SK-N-SH (cell line): ENCODE measurements around the gene KIF5B. TPM values are rescaled to one million over a fixed set of nuclear protein-coding genes. Genes with fewer than 3 reads are reported as not detected.
"Not testable (repeated sequence)": the region's sequence is repeated elsewhere in the genome, so short reads cannot be mapped to it uniquely, and the experiment has no call there.

Source experiments
- CTCF ChIA-PET: fragments of 300-600, 350-600 bp; formaldehyde crosslinking; extraction: SDS; loops from one replicate; lab custom pipeline; 2021; lab: Yijun Ruan, JAX
- POLR2A ChIA-PET: fragments of 350-600 bp; sonication (Branson Sonifier 250); formaldehyde crosslinking; extraction: SDS; loops from one replicate; lab custom pipeline; 2020; ENCODE audit warnings: antibody characterized with exemption, inconsistent platforms; lab: Yijun Ruan, JAX
- DNase-seq: peaks from one replicate; pipeline ENCODE4 v3.0.0; 2012
- H2AFZ ChIP-seq: fragments of 200-600 bp; sonication (generic); 2 replicates; pipeline ENCODE4 v1.8.1; 2016; ENCODE audit warnings: antibody characterized with exemption, mild to moderate bottlenecking, low read depth
- H3F3A ChIP-seq: fragments of 200-600 bp; sonication (generic); replicated peaks from 2 replicates; pipeline ENCODE3; 2016; ENCODE audit warnings: antibody characterized with exemption, mild to moderate bottlenecking; ENCODE audit not compliant: insufficient read depth
- H3K27ac ChIP-seq, 2 experiments: fragments of 200-500 bp in 1 of 2; fragments of 200-600 bp in 1 of 2; sonication (Bioruptor generic) in 1 of 2; sonication (generic), shearing (Covaris generic) in 1 of 2; 2 replicates each; pipeline versions ENCODE4 v1.5.1 to v1.6.1; 2014 to 2016; ENCODE audit warnings: low read depth in 2 of 2, inconsistent platforms in 1 of 2, low read length in 1 of 2, mild to moderate bottlenecking in 1 of 2, mixed read lengths in 1 of 2
- H3K27me3 ChIP-seq: fragments of 200-600 bp; sonication (generic), shearing (Covaris generic); 2 replicates; pipeline ENCODE4 v1.6.1; 2016; ENCODE audit warnings: mixed run types; ENCODE audit not compliant: insufficient read depth
- H3K36me3 ChIP-seq, 2 experiments: fragments of 200-500 bp in 1 of 2; fragments of 200-600 bp in 1 of 2; sonication (Bioruptor generic) in 1 of 2; sonication (generic) in 1 of 2; replicated peaks in 1 of 2; 2 replicates each; pipeline versions ENCODE3 to v1.5.1; 2014 to 2016; ENCODE audit warnings: low read length in 1 of 2, mild to moderate bottlenecking in 1 of 2; ENCODE audit not compliant: insufficient read depth in 2 of 2, control insufficient read depth in 1 of 2
- H3K4me1 ChIP-seq, 2 experiments: fragments of 200-500 bp in 1 of 2; fragments of 200-600 bp in 1 of 2; sonication (Bioruptor generic) in 1 of 2; sonication (generic), shearing (Covaris generic) in 1 of 2; 2 replicates each; pipeline versions ENCODE4 v1.5.1 to v1.6.1; 2014 to 2016; ENCODE audit warnings: low read depth in 1 of 2, low read length in 1 of 2, mixed run types in 1 of 2; ENCODE audit not compliant: insufficient read depth in 2 of 2, control insufficient read depth in 1 of 2
- H3K4me2 ChIP-seq: fragments of 200-600 bp; sonication (generic), shearing (Covaris generic); 2 replicates; pipeline ENCODE4 v1.6.1; 2017; ENCODE audit warnings: mixed run types
- H3K4me3 ChIP-seq, 2 experiments: fragments of 200-500 bp in 1 of 2; fragments of 200-600 bp in 1 of 2; sonication (Bioruptor generic) in 1 of 2; sonication (generic), shearing (Covaris generic) in 1 of 2; 2 replicates each; pipeline versions ENCODE4 v1.5.1 to v1.8.1; 2014 to 2016; ENCODE audit warnings: low read depth in 2 of 2, inconsistent platforms in 1 of 2, low read length in 1 of 2, mild to moderate bottlenecking in 1 of 2, mixed read lengths in 1 of 2, moderate library complexity in 1 of 2
- H3K79me2 ChIP-seq: fragments of 200-600 bp; sonication (generic); 2 replicates; pipeline ENCODE4 v1.8.1; 2017; ENCODE audit warnings: mild to moderate bottlenecking; ENCODE audit not compliant: insufficient read depth
- H3K9ac ChIP-seq: fragments of 200-600 bp; sonication (generic); 2 replicates; pipeline ENCODE4 v1.6.1; 2017; ENCODE audit warnings: mixed run types
- H3K9me2 ChIP-seq: fragments of 200-600 bp; sonication (generic); 2 replicates; pipeline ENCODE4 v1.6.1; 2017; ENCODE audit warnings: mixed run types
- H3K9me3 ChIP-seq: fragments of 200-600 bp; sonication (generic); 2 replicates; pipeline ENCODE4 v1.6.1; 2017; ENCODE audit warnings: mixed run types, mild to moderate bottlenecking, moderate library complexity
- H4K20me1 ChIP-seq: fragments of 200-600 bp; sonication (generic); 2 replicates; pipeline ENCODE4 v1.6.1; 2017; ENCODE audit warnings: mild to moderate bottlenecking, mixed run types; ENCODE audit not compliant: insufficient read depth
- CTCF ChIP-seq: fragments of 200-600 bp; sonication (generic); IDR thresholded peaks from 2 replicates; pipeline ENCODE4 v1.6.1; 2017; ENCODE audit warnings: antibody characterized with exemption, mild to moderate bottlenecking, moderate library complexity
- FOSL2 ChIP-seq: IDR thresholded peaks from 2 replicates; pipeline ENCODE4 v1.4.0; 2012; ENCODE audit warnings: low read depth, mild to moderate bottlenecking, moderate library complexity, borderline replicate concordance
- GABPA ChIP-seq: IDR thresholded peaks from 2 replicates; pipeline ENCODE4 v1.4.0; 2012; ENCODE audit warnings: low read depth, mild to moderate bottlenecking
- IRF3 ChIP-seq: fragments of 150-350 bp; IDR thresholded peaks from 2 replicates; pipeline ENCODE4 v1.6.1; 2016; ENCODE audit warnings: mild to moderate bottlenecking, low read depth, low read length
- PBX3 ChIP-seq: IDR thresholded peaks from 2 replicates; pipeline ENCODE4; 2012
- RCOR1 ChIP-seq: fragments of 150-350 bp; IDR thresholded peaks from 2 replicates; pipeline ENCODE4 v1.6.1; 2017; ENCODE audit warnings: antibody characterized with exemption, low read length
- RFX5 ChIP-seq: IDR thresholded peaks from 2 replicates; pipeline ENCODE4 v1.6.1; 2012; ENCODE audit warnings: mild to moderate bottlenecking, improper control_type of control experiment, low read length
- SMC3 ChIP-seq: IDR thresholded peaks from 2 replicates; pipeline ENCODE4 v1.6.1; 2012; ENCODE audit warnings: low read depth, low read length, improper control_type of control experiment
- TCF12 ChIP-seq: IDR thresholded peaks from 2 replicates; pipeline ENCODE4 v1.4.0; 2012
- USF2 ChIP-seq: fragments of 150-350 bp; IDR thresholded peaks from 2 replicates; pipeline ENCODE4 v1.6.1; 2017; ENCODE audit warnings: antibody characterized with exemption, low read length, low read depth, borderline replicate concordance
- YY1 ChIP-seq: IDR thresholded peaks from 2 replicates; pipeline ENCODE4 v1.4.0; 2012; ENCODE audit warnings: low read depth, mild to moderate bottlenecking
- ZBTB33 ChIP-seq: IDR thresholded peaks from 2 replicates; pipeline ENCODE4 v1.4.0; 2012; ENCODE audit warnings: low read depth, borderline replicate concordance
- WGBS: methylation state at CpG from one replicate; pipeline ENCODE4 v1.1.6; 2017; ENCODE audit warnings: low lambda C conversion rate; 5-methylcytosine and 5-hydroxymethylcytosine counted together
- polyA plus RNA-seq, 3 experiments: library from polyadenylated mRNA; depleted of rRNA; stranded (reverse); fragments of >200 nt; gene quantifications; 2 replicates each; pipeline ENCODE4 v1.2.3, GENCODE V29; 2012

The KIF5B gene
- polyA plus RNA-seq, 1 of the 3 experiments (the other 2 are of a cell fraction): 15.7 TPM

GRCh38 chr10:32042730-32043129 is 13.5 kb downstream of the KIF5B start:
- Histone ChIP-seq H3K27ac (peak overlapping the region in 1 of 2 experiments; percentile 81; a peak in 2 of 4 replicates), H3K79me2 (peaks cover 100% of the 10 kb centered on the region), H3K4me2 (peak overlapping the region; percentile 48; the same call in 1 of the 2 replicates), H3F3A (peaks cover 48% of the 10 kb centered on the region), H3K9ac (peak overlapping the region; percentile 18; the same call in 1 of the 2 replicates), H3K4me1 (peaks cover 3 to 38% of the 10 kb centered on the region in 2 experiments; a peak in 3 of 4 replicates), H4K20me1 (peaks cover 90% of the 10 kb centered on the region), H3K36me3 (peaks cover 61 to 81% of the 10 kb centered on the region in 2 experiments)
- H3K27me3 ChIP-seq, DNase-seq, H3K9me3 ChIP-seq, POLR2A ChIA-PET, H3K9me2 ChIP-seq, H2AFZ ChIP-seq, CTCF ChIA-PET, H3K4me3 ChIP-seq: not testable (repeated sequence)
- 48% methylated on average over 8 of the region's 8 CpGs for WGBS
- peak; percentile 41; the same call in 1 of the 2 replicates for TF ChIP-seq FOSL2

- Histone ChIP-seq H3K27ac (peak overlapping the region in 1 of 2 experiments; percentile 81; a peak in 2 of 4 replicates), H3K4me1 (peaks cover 3 to 38% of the 10 kb centered on the region in 2 experiments; a peak in 3 of 4 replicates), H3K9me3 (no peaks in the 10 kb centered on the region), H3K27me3 (no peaks in the 10 kb centered on the region), H2AFZ (no peak overlapping the region), H3F3A (peaks cover 48% of the 10 kb centered on the region), H3K9me2 (no peaks in the 10 kb centered on the region), H3K4me2 (no peak overlapping the region), H4K20me1 (peaks cover 77% of the 10 kb centered on the region), H3K36me3 (peaks cover 60 to 82% of the 10 kb centered on the region in 2 experiments), H3K79me2 (peaks cover 100% of the 10 kb centered on the region), H3K4me3 (no peak overlapping the region), H3K9ac (no peak overlapping the region)
- ChIA-PET CTCF (no interaction called here), POLR2A (no interaction called here)
- TF ChIP-seq RFX5 (no peak), ZBTB33 (no peak), SMC3 (no peak), GABPA (no peak), TCF12 (no peak), RCOR1 (no peak), USF2 (no peak), CTCF (no peak), IRF3 (no peak), PBX3 (no peak), YY1 (no peak)
- no peak for DNase-seq
- 43% methylated on average over 1 of the region's 1 CpG for WGBS
Observed at GRCh38 chr10:32041290-32042028, 14.8 kb downstream of the KIF5B start.
